Astrocyte of the cerebellum (primary cell): ENCODE results near the gene SDHC.
A peak's percentile ranks its signal among the peaks of the same experiment; 100 is the strongest.
"Not testable (repeated sequence)": the region's sequence is repeated elsewhere in the genome, so short reads cannot be mapped to it uniquely, and the experiment has no call there.

Experiments
- DNase-seq: peaks from one replicate; pipeline ENCODE4 v3.0.0-alpha.2; 2011; ENCODE audit warnings: low read depth
- H3K4me3 ChIP-seq: 2 replicates; pipeline ENCODE4 v1.5.1; 2011; ENCODE audit warnings: mild to moderate bottlenecking, low read depth, low read length, moderate library complexity
- in situ Hi-C: cut with HindIII; loops from 2 replicates; pipeline ENCODE4 v1.10.0; 2017; ENCODE audit warnings: low sequenced_read_pairs
- TF ChIP-seq, protein P1 (sequence below): IDR thresholded peaks from 2 replicates; pipeline ENCODE4 v1.5.1; 2012; ENCODE audit warnings: low read length, low read depth, moderate library complexity, mild to moderate bottlenecking; ENCODE audit errors: missing control alignments

SDHC gene

DNA sequence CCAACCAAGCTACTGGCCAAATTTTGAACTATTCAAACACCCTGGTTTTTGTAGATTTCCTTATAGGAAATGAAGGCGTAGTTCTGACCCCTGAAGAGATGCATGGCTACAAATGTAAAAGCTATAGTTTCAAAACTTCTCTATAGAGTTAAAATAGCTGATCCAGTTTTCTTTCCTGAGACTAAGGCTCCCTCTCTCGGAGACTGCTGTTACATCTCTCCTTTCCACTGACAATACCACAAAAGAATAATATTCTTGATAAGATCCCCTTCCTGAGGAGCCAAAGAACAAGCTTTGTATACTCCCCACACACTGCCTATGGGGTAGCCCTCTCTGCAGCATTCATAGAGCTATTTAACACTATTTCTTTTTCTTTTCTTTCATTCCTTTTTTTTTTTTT is 60.2 kb downstream of the SDHC start:
- in situ Hi-C loops: loop anchor here (5.0 kb wide), 1 partner anchor 167 kb away; no protein-coding TSS in a partner anchor
- TF ChIP-seq, protein P1, sequence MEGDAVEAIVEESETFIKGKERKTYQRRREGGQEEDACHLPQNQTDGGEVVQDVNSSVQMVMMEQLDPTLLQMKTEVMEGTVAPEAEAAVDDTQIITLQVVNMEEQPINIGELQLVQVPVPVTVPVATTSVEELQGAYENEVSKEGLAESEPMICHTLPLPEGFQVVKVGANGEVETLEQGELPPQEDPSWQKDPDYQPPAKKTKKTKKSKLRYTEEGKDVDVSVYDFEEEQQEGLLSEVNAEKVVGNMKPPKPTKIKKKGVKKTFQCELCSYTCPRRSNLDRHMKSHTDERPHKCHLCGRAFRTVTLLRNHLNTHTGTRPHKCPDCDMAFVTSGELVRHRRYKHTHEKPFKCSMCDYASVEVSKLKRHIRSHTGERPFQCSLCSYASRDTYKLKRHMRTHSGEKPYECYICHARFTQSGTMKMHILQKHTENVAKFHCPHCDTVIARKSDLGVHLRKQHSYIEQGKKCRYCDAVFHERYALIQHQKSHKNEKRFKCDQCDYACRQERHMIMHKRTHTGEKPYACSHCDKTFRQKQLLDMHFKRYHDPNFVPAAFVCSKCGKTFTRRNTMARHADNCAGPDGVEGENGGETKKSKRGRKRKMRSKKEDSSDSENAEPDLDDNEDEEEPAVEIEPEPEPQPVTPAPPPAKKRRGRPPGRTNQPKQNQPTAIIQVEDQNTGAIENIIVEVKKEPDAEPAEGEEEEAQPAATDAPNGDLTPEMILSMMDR: peak; percentile 22
- DNase-seq: no peak
- H3K4me3 ChIP-seq: no peak overlapping the region

DNA sequence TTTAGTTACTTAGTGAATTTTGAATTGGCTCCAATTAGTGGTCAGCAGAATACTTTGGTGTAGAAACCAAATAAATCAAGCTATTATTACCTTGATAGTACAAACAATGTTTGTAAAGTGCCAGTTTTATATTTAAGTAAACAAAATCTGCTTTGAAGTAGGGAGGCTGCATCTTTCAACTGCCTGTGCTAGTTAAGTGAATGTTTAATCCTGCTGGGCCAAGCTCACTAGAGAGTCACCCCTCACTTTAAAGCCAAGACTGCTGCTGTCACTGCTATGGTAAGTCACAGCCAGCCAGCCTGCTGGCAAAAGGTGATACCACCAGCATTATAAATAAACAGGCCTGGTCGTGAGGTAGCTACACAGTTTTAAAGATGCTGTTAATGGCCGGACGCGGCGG is 63.8 kb downstream of the SDHC start:
- TF ChIP-seq, protein P1: no peak
- in situ Hi-C loops: no loop called here

DNA sequence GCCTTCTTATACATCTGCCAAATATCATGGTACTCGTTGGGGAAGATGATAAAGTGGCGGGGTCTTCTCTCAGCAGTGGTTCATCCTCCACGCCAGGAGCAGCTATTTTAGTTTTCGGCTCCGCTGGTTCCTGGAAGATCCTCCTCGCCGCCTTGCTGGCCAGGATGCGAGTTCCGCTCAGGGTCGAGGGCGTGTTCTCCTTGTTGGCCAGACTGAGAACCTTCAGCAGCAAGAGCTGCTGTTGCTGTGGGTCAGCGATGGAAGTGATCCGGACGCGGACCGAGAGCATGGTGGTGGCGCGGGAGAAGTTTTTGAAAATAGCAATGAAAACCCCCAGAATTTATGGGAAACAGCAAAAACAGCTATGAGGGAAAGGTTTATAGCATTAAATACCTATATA is 64.9 kb downstream of the SDHC start:
- no peak for DNase-seq
- H3K4me3 ChIP-seq: no peak overlapping the region
- TF ChIP-seq, protein P1: no peak
- in situ Hi-C loops: no loop called here

More for the DNA sequence above, 63.8 kb downstream of the SDHC start:
- no peak overlapping the region for H3K4me3 ChIP-seq
- DNase-seq: no peak

DNA sequence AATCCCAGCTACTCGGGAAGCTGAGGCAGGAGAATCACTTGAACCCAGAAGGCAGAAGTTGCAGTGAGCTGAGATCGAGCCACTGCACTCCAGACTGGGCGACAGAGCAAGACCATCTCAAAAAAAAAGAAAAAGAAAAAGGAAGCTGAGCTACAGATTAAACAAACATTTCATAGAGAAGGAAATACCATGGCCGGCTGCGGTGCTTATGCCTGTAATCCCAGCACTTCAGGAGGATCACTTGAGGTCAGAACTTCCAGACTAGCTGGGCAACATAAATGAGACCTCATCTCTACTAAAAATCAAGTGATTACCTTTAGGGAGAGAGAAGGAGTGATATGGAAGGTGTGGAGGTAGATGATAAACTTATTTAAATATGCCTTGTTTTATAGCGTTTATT is 67.5 kb downstream of the SDHC start:
- no peak for DNase-seq
- H3K4me3 ChIP-seq: no peak overlapping the region
- TF ChIP-seq, protein P1: no peak
- in situ Hi-C loops: no loop called here

DNA sequence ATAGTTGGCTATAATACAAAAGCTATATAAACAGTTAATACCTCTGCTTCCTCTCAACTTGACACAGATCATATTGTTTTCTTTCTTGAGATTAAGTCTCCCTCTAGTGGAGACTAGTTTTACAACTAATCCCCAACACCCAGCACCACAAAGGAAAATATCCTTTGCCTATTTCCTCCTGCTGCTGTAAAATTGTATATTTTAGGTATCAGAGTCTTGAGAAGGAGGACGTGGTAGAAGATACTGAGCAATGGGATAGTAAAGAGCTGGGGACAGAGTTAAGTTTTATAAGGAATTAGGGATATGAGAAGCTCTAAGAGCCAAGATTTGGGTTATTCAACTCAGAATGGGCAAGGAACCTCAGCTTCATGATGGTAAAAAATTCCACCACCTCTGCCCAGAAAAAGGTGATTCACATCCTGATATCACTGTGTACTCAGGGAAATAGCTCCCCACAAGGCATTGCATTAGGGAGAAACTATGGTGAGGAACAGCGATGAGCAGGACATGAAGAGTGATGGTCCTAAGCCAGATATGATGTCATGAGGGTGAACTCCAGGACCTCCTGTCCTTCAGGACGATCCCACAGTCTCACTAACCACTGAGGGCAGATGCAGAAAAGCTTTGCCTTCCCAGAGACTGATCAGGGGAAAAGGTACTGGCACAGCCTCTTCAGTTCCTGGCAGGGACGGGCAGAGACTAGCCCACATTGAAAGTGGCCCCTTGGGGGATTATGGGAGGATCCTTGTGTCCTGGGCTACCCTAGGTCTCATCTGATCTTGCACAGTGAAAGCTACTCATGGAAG is 68.2 kb downstream of the SDHC start:
- in situ Hi-C loops: no loop called here
- no peak overlapping the region for H3K4me3 ChIP-seq
- TF ChIP-seq, protein P1: peak; percentile 56
- peak; percentile 54 for DNase-seq

DNA sequence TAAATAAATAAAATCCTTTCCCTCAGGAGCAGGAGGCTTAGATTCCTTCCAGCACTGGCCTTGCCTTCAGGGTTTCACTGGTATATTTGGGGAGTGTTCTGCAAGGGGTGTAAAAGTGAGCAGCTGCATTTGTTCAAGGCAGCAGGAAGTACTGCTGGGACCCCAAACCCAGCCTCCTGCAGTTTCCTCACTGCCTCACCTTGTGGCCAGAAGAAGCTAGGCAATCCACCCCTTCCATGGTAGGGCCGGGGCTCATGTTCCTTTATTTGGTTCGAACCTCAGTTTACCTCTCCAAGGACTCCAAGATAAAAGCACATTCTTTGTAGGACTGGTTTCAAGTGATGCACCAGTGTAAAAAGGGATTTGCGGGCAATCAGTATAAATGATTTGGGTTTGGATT is 74.5 kb downstream of the SDHC start:
- DNase-seq: no peak
- TF ChIP-seq, protein P1: no peak
- in situ Hi-C loops: no loop called here
- H3K4me3 ChIP-seq: no peak overlapping the region

DNA sequence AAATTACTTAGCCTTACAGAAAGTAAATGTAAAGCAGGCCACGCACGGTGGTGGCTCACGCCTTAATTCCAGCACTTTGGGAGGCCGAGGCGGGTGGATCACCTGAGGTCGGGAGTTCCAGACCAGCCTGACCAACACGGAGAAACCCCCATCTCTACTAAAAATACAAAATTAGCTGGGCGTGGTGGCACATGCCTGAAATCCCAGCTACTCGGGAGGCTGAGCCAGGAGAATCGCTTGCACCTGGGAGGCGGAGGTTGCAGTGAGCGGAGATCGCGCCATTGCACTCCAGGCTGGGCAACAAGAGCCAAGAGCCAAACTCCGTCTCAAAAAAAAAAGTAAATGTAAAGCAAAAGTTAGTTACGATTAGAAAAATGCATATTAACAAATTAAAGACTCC is 75.0 kb downstream of the SDHC start:
- H3K4me3 ChIP-seq: peak overlapping the region; percentile 49
- in situ Hi-C loops, DNase-seq: not testable (repeated sequence)
